A673 (cell line): ENCODE results near the gene CHRM5. TPM values are rescaled to one million over a fixed set of nuclear protein-coding genes. Genes with fewer than 3 reads are reported as not detected.

Source experiments
- BruUV-seq: library from RNA; stranded (reverse); fragments of 400-500 nt; replicated peaks from 2 replicates; lab custom pipeline; 2021; lab: Mats Ljungman, UMichigan
- CTCF ChIA-PET: fragments of 300-600 bp; sonication (Branson Sonifier 250); formaldehyde crosslinking; loops from one replicate; lab custom pipeline; 2022; ENCODE audit warnings: antibody characterized with exemption; lab: Charles Lee
- POLR2A ChIA-PET: fragments of 300-600 bp; sonication (Branson Sonifier 250); formaldehyde crosslinking; loops from one replicate; lab custom pipeline; 2022; ENCODE audit warnings: antibody characterized with exemption; ENCODE audit not compliant: low non-redundant PET; lab: Charles Lee
- DNase-seq: peaks from one replicate; pipeline ENCODE4 v3.0.0-alpha.2; 2015; ENCODE audit warnings: low spot score
- H3K27ac ChIP-seq: fragments of 200-600 bp; sonication (generic); 2 replicates; pipeline ENCODE4 v1.5.1; 2016; ENCODE audit warnings: mixed run types, low read depth, mild to moderate bottlenecking, mixed read lengths, antibody characterized with exemption, low read length; ENCODE audit not compliant: poor library complexity, severe bottlenecking
- H3K27me3 ChIP-seq: fragments of 200-600 bp; sonication (generic); replicated peaks from 2 replicates; pipeline ENCODE4 v1.6.1; 2017; ENCODE audit warnings: mixed run types, low read depth, mild to moderate bottlenecking, mixed read lengths, antibody characterized with exemption, low read length; ENCODE audit not compliant: insufficient read depth, poor library complexity
- H3K36me3 ChIP-seq: fragments of 200-600 bp; sonication (generic); 2 replicates; pipeline ENCODE4 v1.6.1; 2016; ENCODE audit warnings: mixed run types, mild to moderate bottlenecking, mixed read lengths, antibody characterized with exemption, low read length; ENCODE audit not compliant: insufficient read depth, poor library complexity, severe bottlenecking
- H3K4me1 ChIP-seq: fragments of 200-600 bp; sonication (generic); 2 replicates; pipeline ENCODE4 v1.6.1; 2017; ENCODE audit warnings: mixed run types, mild to moderate bottlenecking, mixed read lengths, antibody characterized with exemption, low read length; ENCODE audit not compliant: insufficient read depth, poor library complexity, severe bottlenecking
- H3K4me3 ChIP-seq: fragments of 200-600 bp; sonication (generic); 2 replicates; pipeline ENCODE4 v1.5.1; 2016; ENCODE audit warnings: low read depth, mixed run types, mild to moderate bottlenecking, mixed read lengths, low read length; ENCODE audit not compliant: poor library complexity, severe bottlenecking
- H3K9me3 ChIP-seq: fragments of 200-600 bp; sonication (generic); 2 replicates; pipeline ENCODE4 v1.6.1; 2016; ENCODE audit warnings: mixed run types, low read depth, mild to moderate bottlenecking, mixed read lengths, antibody characterized with exemption, low read length; ENCODE audit not compliant: poor library complexity, severe bottlenecking
- CTCF ChIP-seq: fragments of 300-800, 200-600 bp; sonication (generic); conservative IDR thresholded peaks from 2 replicates; pipeline ENCODE4 v1.5.1; 2017; ENCODE audit warnings: low read depth, mild to moderate bottlenecking, antibody characterized with exemption, low read length, moderate library complexity, mixed read lengths
- EZH2 ChIP-seq: fragments of 200-600 bp; sonication (generic); IDR thresholded peaks from 2 replicates; pipeline ENCODE4 v1.6.1; 2017; ENCODE audit warnings: borderline replicate concordance, low read depth, mild to moderate bottlenecking, mixed read lengths, antibody characterized with exemption, low read length; ENCODE audit not compliant: poor library complexity, severe bottlenecking
- intact Hi-C: fragments of 100-400 bp; cut with micrococcal nuclease; formaldehyde crosslinking; loops from one replicate; pipeline ENCODE4 v1.10.0; 2022; ENCODE audit not compliant: unreplicated experiment
- total RNA-seq: library from RNA; stranded (reverse); gene quantifications from 2 replicates; pipeline ENCODE4 v1.2.3, GENCODE V29; 2021

The CHRM5 gene
- total RNA-seq, 1 experiment from 2014 or later = not detected

GRCh38 chr15:34065941-34066340 is 97.6 kb downstream of the CHRM5 start:
- Histone ChIP-seq H3K36me3 (no peaks in the 10 kb centered on the region), H3K4me3 (no peak overlapping the region), H3K27ac (no peak overlapping the region), H3K9me3 (no peaks in the 10 kb centered on the region), H3K4me1 (no peaks in the 10 kb centered on the region), H3K27me3 (no peaks in the 10 kb centered on the region)
- DNase-seq = no peak
- no peak for TF ChIP-seq CTCF
- TF ChIP-seq EZH2 = no peak
- ChIA-PET CTCF (no interaction called here), POLR2A (interaction anchor here (0.5 to 0.7 kb wide), 2 partner anchors 13 to 1285 kb away, joined by 3 to 4 read pairs; no protein-coding TSS in a partner anchor)
- BruUV-seq = no TSS peak
- intact Hi-C loops = no loop called here

GRCh38 chr15:34070003-34070402 is 101.7 kb downstream of the CHRM5 start:
- Histone ChIP-seq H3K27ac (no peak overlapping the region), H3K4me1 (no peaks in the 10 kb centered on the region), H3K9me3 (no peaks in the 10 kb centered on the region), H3K27me3 (no peaks in the 10 kb centered on the region), H3K4me3 (no peak overlapping the region), H3K36me3 (no peaks in the 10 kb centered on the region)
- intact Hi-C loops = no loop called here
- CTCF ChIA-PET = no interaction called here
- BruUV-seq = no TSS peak
- no peak for TF ChIP-seq CTCF
- TF ChIP-seq EZH2 = no peak
- peak; percentile 48 for DNase-seq
- POLR2A ChIA-PET = no interaction called here

- POLR2A ChIA-PET = no interaction called here
- CTCF ChIA-PET = no interaction called here
- TF ChIP-seq EZH2 (no peak), CTCF (no peak)
- H3K9me3 ChIP-seq = no peaks in the 10 kb centered on the region
- no peak overlapping the region for H3K27ac ChIP-seq
- H3K4me3 ChIP-seq = no peak overlapping the region
- no peaks in the 10 kb centered on the region for H3K27me3 ChIP-seq
- no peak for DNase-seq
- no peaks in the 10 kb centered on the region for H3K36me3 ChIP-seq
- no peaks in the 10 kb centered on the region for H3K4me1 ChIP-seq
- intact Hi-C loops = no loop called here
- BruUV-seq = no TSS peak
These were observed 108.5 kb downstream of the CHRM5 start for GRCh38 chr15:34076785-34077184.
